ENCODE measurements around the gene RNF187.
"Not testable (repeated sequence)": the region's sequence is repeated elsewhere in the genome, so short reads cannot be mapped to it uniquely, and the experiment has no call there.

RNF187 gene

DNA sequence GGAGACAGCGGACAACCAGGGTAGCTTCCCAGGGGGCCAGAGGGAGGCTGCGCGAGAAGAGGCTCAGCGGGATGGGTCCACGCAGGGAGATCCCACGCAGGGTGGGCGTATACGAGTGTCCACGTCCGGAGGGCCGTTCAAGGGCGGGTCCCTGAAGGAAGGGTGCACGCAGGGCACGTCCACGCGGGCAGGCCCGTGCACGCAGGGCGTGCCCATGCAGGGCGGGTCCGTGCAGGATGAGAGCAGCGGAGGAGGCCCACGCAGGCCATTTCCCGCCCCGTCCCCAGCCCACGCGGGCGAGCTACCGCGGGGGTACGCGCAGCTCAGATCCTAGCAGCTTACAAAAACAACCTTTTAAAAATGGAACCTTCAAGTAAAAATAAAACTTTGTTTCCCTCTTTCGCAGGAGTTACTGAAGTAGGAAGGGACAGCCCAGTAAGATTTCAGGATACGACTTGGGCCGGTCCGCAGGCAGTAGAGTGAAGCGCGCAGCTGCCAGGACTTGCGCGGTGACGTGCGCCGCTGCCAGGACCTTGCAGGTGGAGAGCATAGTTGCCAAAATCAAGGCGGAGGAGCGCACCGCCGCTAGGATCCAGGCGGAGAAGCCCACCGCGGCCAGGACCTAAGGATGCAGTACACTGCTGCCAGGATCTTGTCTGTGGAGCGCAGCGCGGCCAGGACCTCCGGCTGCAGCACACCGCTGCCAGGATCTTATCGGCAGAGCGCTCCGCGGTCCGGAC, 416 bp upstream of the RNF187 start:
- peak; percentile 24 to 95 (median 85) for DNase-seq

DNA sequence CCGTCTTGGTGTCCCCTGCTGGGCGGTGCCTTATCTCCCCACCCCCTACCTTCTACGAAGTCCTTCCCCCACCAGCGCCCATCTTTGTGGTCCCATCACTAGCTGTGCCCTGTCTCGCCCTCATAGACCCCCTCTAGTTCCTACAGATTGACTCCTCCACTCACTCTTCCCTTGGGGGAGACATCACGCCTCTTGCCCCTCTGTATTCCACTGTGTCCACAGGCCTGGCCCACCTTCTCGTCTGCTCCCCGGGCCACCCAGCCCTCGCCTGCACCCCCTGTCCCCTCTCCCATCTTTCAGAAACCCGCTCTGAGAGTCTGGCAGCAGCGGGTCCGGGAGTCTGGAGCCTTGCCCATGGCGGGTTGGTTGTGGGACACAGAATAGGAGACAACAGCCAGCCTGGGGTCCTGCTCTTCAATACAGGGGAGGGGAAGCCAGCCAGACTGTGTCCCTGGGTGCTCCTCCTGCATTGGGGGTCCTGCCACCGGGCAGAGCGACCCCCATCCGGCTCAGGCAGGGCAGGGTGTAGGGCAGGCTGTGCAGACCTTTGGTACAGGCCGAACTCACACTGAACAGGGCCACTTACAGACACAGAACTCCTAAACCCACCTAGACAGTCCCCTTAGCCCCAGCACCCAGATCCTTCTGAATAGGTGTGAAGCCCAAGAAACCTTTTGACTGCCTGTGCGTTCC, 1.1 kb downstream of the RNF187 start:
- no peak for DNase-seq

DNA sequence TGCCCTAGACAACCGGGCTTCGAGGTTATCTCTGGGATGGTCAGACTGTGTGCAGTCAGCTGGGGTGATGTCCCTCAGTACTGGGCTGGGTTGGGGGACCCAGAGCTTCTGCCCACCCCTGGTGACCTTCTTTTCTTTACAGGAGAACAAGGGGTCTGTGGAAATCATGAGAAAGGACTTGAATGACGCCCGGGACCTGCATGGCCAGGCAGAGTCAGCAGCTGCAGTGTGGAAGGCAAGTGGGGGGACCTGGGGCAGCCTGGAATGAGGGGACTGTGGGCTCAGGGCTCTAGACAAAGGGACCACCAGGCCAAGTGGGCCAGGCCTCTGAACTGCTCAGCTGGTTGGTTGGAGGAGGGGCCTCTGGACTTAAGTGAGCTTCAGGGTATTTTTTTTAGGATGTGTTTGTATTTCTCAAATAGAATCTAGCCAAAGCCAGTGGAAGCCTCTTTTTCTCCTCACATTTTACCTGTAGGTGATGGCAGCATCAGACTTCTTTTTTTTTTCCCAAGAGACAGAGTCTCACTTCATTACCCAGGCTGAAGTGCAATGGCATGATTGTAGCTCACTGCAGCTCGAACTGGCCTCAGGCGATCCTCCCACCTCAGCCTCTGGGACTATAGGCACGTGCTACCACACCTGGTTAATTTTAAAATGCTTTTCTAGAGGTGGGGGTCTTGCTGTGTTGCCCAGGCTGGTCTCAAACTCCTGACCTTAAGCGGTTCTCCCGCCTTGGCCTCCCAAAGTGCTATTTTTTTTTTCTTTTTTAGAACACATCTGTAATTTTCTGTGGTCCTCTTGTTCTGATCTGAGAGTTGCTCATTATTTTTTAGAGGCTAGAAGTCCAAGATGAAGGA, 1.9 kb downstream of the RNF187 start:
- no peak for DNase-seq

DNA sequence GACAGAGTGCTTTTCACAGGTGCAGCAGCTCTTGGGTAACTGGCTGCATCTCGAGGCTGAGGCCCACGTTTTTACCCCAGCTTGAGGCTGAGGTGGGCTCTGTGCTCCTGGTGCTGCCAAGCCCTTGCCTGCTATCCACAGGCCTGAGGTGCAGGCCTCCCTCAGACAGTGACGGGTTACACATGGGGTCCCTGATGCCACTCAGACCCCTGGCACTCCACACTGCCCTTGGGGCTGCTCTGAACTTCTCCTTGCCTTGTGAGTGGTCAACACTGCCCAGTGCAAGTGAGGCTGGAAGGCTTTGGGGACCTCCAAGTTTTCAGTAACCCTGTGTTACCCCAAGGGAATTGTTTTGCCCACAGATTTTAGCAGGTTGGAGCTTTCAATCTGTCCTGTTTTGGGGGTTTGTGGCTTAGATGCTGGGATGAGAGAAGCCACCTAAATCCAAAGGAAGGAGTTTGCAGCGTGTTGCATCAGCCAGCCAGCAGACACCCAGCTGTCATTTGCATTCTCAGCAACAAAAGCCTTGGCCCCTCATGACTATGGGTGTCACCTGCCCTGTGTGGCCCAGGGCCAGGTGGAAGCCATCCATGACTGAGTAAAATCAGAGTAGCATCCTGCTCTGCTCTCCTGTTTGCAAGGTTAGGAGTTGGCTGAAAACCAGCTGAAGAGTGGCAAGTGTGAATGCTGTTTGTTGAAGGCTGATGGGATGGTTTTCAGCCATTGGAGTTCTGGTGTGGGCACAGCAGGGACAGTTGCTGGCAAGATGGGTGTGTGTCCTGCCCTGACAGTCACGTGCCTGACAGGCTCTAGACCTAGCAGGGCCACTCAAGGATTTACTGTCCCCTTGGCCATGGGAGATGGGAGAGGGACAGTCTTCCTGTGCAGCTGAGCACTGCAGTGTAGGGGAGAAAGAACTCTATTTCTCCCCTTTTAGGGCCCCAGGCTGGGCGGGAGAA, 3.2 kb downstream of the RNF187 start:
- no peak for DNase-seq

DNA sequence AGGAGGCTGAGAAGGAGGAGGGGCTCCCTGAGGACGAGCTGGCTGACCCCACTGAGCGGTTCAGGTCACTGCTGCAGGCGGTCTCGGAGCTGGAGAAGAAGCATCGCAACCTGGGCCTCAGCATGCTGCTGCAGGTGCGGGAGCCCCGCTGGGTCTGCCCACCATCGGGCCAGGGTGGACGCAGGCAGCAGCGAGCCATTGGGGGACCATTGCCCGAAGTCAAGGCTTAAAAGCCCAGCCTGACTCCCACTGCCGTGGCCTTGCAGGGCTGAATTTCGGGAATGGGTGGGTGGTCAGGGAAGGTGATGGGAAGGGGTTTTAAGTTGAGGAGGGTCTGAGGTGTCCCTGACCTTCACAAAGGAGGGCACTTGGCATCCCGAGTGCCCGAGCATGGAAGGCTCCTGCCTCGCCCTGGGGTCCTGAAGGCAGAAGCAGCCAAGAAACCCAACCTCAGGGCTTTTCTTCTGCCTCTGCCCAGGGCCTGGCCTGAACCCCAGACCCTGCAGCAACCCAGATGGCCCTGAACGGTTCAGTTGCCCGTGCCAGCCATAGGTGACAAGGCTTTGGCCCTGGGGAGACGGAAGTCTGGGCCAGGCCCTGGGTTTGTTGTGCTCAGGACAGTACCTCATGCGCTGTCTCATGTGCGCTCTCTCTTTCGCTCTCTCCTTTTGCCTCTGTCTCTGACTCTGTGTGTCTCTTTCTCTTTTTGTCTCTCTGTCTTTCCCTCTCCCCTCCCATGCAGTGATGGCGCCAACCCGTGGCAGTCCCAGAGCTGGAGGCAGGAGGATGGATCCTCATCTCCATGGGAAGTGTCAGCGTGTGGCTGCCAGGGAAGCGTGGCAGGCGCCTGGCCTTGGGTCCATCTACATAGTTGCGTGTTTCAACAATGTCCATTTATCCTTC, 6.2 kb downstream of the RNF187 start:
- no peak for DNase-seq

DNA sequence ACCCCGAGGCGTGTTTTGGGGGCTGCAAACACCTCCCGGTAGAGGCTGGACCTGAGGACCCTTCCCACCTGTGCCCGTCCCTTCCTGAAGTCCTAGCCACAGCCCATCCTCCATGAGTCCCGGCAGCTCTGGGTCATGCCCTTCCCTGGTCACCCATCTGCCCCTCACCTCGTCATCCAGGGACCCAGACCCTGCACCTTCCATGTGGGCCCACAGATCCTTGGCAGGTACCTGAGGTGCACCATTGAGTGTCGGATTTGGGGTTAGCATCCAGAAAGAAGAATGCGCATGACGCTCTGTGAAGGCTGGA, 6.8 kb downstream of the RNF187 start:
- no peak for DNase-seq

DNA sequence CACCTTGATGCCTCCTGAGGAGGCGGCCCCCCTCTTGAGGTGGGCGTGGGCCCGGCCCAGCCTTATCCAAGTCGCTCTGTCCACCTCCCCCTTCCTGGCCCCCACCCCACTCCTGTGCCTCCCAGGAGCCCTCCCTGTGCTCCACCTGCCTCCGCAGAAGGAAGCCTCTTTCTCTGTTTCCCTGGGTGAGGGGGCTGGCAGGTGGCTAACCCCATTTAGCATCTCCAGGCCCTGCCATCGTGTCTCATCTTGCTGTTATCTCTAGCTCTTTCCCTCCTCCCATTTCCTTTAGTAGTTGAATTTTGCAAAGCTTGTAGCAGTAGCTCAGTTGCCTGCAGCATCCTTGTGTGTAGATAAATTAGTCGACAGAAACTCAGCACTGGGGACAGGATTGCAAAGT, 7.2 kb downstream of the RNF187 start:
- DNase-seq: no peak

DNA sequence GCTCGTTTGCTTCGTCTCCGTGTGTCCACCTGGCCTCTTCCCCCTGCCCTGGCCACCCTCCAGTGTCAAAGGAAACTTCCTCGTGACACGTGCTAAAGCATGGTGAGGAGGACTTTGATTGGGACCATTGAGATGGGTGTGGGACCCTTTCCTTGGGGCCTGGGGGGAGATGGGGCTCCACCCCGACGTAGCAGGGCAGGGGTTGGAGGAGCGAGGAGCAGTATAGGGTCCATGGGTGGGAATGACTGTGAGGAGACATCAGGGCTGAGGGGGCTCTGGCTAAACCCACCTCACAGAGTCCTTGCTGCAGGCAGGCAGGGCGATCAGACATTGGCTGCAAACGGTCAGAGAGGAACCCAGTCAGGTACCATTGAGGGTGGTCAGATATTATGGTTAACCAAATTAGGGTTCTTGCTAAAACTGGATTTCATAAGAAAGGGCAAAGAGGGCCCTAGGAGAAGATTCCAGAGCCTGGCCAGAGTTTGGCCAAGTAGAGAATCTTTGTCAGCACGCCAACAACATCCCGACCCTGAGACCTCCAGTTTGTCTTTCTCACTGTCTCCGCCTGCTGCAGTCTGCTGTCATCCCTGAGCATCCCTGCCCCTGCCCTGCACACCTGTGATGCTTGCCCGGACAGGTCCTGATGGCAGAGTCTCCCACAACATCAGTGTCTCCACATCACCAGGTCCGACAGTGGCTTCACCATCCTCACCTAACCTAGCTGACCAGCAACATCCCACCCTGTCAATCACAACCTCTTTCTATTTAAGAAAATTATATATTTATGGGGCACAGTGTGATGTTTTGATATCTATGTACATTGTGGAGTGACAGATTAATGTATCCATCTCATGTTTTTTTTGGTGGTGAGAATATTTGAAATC, 8.0 kb downstream of the RNF187 start:
- DNase-seq: no peak

DNA sequence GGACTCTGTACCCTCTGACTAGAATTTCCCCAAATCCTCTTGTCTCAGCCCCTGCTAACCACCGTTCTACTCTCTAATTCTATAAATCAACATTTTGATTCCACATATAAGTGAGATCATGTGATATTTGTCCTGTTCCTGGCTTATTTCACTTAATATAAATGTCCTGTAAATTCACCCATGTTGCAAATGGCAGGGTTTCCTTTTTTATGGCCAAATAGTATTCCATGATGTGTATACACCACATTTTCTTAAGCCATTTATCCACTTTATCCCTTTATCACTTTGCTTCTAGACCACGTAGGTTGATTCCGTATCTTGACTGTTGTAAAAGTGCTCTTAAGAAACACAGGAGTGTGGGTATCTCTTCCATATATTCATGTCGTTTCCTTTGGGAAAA, 8.9 kb downstream of the RNF187 start:
- DNase-seq: no peak

DNA sequence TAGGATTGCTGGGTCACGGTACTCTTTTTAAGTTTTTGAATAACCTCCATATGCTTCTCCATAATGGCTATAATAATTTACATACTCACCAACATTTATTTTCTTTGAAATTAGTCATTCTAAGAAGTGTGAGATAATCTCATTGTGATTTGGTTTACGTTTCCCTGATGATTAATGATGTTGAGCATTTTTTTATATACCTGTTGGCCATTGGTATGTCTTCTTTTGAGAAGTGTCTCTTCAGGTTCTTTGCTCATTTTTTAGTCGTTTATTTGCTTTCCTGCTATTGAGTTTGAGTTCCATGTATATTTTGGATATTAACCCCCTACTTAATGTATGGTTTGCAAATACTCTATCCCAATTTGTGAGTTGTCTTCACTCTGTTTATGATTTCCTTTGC, 9.3 kb downstream of the RNF187 start:
- DNase-seq: no peak

DNA sequence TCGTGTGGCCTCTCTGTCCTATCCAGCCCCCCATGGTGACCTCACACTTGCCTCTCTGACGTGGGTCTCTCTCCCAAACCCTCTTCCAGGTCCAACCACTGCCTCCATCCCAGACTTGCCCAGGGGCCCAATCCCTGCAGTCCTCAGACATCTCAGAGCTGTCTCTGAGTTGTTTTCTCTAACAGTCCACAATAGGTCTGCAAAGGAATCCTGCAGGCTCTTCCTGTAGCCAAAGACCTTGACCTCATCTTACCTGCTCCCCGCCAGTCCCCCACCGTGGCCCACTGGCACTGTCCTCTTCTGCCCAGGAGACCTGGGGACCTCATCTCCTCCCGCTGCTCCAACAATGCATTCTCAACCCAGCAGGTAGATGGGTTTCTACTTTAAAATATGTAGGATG, 10.0 kb downstream of the RNF187 start:
- no peak for DNase-seq

DNA sequence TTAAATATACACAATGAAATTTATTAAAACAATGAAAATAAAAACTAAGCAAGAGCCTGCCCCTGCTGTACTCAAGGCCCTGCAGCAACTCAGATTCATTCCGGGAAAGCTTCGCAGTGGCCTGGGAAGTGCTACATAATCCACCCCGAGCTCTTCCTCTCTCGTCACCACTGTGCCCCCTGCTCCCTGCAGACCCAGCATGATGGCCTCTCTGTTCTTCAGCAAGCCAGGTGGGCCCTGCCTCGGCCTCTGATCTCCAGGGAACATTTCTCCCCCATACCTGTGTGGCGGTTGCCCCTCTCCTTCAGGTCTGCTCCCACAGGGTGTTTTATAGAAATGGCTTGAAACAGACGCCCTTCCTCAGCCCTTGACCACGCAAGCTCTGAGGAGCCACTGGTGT, 10.6 kb downstream of the RNF187 start:
- DNase-seq: no peak

DNA sequence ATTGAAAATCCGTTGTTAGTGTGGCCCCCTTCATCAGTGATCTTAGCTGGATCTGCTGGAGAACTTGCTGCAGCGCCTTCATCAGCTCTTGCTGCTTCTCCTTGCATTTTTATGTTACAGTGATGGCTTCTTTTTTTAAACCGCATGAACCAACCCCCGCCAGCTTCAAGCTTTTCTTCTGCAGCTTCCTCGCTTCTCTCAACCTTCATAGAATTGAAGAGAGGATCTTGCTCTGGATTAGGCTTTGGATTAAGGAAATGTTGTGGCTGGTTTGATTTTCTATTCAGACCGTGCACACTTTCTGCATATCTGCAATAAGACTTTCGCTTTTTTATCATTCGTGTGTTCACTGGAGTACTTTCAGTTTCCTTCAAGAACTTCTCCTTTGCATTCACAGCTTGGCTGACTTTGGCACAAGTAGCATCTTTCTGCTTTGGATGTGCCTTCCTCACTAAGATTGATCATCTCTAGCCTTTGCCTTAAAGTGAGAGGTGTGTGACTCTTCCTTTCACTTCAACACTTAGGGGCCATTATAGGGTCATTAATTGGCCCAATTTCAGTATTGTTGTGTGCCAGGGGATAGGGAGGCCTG, 13.1 kb downstream of the RNF187 start:
- no peak for DNase-seq

DNA sequence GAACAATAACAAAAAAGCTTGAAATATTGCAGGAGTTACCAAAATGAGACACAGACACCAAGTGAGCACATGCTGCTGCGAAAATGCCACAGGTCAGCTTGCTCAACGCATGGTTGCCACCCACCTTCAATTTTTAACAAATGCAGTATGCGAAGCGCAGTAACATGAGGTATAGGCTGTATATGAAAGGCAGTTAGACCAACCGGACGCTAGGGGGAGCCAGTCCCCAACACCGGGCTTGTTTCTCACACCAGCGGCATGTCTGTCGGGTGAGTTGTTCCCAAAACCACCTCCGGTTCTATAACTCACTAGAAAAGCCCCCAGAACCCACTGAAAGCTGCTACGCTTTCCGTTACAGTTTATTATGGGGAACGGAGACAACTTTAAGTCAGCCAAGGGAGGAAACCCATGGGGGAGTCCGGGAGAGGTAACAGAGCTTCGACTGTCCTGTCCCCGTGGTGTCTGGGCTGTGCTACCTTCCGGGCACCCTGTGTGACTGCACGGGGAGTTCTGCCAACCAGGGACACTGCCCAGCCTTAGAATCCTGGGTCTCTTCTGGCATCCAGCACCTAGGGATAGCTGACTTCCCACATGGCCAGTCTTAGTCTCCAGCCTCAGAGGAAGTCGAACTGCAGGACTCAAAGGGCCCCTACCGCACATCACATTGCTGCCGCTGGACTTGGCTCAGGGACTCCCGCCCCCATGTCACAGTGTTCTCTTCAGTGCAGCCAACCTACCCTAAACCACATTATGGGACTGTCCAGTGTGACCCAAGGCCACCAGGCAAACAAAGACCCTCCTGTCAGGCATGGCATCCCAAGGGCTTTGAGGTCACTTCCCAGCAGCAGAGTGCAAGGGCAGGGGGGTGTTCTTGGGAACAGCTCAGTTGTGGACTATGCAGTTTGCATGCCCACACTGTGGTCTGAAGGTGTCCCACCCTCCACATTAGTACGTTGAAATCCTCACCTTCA, 14.0 kb downstream of the RNF187 start:
- peak in 48 of 56 donors; percentile 11 to 88 (median 58) for DNase-seq

DNA sequence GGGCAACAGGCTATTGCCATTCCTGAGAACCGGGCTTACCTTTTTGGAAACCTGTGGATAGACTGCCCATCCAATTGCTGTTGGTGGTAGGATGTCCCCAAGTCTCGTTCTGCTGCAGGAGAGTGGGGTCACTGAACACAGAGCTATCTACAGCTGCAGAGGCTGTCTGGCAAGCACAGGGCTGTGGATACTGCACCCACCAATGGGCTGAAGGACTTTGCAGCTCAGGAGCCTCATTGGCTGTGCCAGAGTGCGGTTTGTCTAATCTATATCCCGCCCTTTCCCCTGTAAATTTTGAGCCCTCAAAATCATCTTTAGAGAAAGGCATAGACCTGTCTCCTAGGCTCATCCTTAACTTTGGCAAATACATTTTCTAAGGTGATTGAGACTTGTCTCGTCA, 15.3 kb downstream of the RNF187 start:
- no peak for DNase-seq

DNA sequence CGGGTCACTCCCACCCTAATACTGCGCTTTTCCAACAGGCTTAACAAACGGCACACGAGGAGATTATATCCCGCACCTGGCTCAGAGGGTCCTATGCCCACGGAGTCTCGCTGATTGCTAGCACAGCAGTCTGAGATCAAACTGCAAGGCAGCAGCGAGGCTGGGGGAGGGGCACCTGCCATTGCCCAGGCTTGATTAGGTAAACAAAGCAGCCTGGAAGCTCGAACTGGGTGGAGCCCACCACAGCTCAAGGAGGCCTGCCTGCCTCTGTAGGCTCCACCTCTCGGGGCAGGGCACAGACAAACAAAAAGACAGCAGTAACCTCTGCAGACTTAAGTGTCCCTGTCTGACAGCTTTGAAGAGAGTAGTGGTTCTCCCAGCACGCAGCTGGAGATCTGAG, 18.8 kb downstream of the RNF187 start:
- DNase-seq: not testable (repeated sequence)

DNA sequence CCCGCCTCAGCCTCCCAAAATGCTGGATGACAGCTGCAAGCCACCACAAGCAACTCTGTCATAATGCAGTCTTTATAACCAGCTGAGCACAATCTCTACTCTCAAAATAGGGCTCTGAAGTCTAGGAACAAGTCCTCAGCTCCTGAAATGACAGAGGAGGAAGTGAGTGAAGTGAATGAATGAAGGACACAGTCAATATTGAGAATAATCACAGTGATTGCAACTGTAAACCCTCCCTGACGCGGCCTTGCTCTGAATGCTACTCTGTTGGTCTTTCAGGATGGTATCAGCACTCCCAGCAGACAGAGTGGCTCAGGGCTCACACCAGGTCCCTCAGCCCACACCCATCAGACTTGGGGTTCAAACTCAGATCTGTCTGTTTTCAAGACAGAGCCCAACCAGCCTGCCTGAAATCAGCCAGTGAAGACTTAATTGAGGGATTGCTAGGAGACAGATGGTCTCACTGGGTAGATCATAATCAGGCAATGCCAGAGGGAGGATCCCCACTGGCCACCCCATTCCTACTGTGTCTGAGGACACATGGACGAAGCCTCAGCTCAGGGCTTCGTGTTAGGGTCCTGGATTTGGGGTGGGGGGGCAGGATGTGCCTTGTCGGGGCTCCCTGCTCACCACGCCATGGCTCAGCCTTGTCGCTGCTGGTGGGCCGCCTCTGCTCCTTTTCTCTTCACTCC, 20.9 kb downstream of the RNF187 start:
- DNase-seq: peak in 1 of 56 donors; percentile 12
